Panc1 (cell line): ENCODE measurements around the gene DLGAP3.

Source experiments
- POLR2AphosphoS5 ChIP-seq: IDR thresholded peaks from 2 replicates; pipeline ENCODE4 v1.6.1; 2012; ENCODE audit warnings: mild to moderate bottlenecking, low read depth, low read length, moderate library complexity
- SIN3A ChIP-seq: IDR thresholded peaks from 2 replicates; pipeline ENCODE4 v1.6.1; 2012; ENCODE audit warnings: low read depth, mild to moderate bottlenecking, low read length, moderate library complexity, borderline replicate concordance; ENCODE audit not compliant: insufficient read depth

DNA sequence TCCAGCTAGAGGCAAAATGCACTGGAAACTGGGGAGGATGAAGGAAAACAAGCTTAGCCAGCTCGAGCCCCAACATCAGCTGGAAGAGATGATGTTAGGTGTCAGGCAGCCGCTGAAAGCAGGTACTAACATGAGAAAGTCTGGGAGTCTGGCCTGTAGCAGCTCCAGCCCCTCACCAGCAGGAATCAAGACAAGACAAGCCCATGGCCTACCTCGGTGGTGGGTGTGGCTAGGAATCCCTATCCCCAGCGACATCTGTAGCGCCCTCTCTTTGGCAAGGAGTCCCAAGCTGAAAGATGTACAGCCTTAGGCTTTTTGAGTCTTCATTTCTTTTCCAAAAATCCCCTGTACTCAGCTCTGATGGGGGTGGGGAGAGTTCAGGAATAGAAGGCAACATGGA lies 2.6 kb downstream of the DLGAP3 start:
- TF ChIP-seq POLR2AphosphoS5 = no peak
- TF ChIP-seq SIN3A = no peak
